ENCODE data around the gene RHBDD3.
A peak's percentile ranks its signal among the peaks of the same experiment; 100 is the strongest.
"Not testable (repeated sequence)": the region's sequence is repeated elsewhere in the genome, so short reads cannot be mapped to it uniquely, and the experiment has no call there.

Gene RHBDD3

GRCh38 chr22:29253561-29254285 lies 14.1 kb downstream of the RHBDD3 start:
- Histone ChIP-seq H3K4me3 (ENCODE audit: insufficient read length, low read depth) (no peak overlapping the region), H3K4me1 (ENCODE audit: insufficient read depth, insufficient read length) (peaks cover 2% of the 10 kb centered on the region), H3K9ac (ENCODE audit: insufficient read length, low read depth) (no peak overlapping the region), H3K9me3 (ENCODE audit: insufficient read depth, low read length) (no peaks in the 10 kb centered on the region), H3K36me3 (ENCODE audit: insufficient read depth, insufficient read length, low read length) (peaks cover 5% of the 10 kb centered on the region), H3K27me3 (ENCODE audit: insufficient read depth, insufficient read length) (no peaks in the 10 kb centered on the region)
- DNase-seq (ENCODE audit: low read depth, low spot score), result no peak
- no peak for TF ChIP-seq ZNF274 (IDR thresholded peaks at IDR 0.05; ENCODE audit: low read depth, low read length)
- no peak for TF ChIP-seq YY1 (IDR thresholded peaks at IDR 0.05; ENCODE audit: insufficient read depth, insufficient read length)
- TF ChIP-seq SUZ12 (IDR thresholded peaks at IDR 0.05; ENCODE audit: extremely low read depth, insufficient read depth, insufficient read length), result no peak

GRCh38 chr22:29251981-29252911 lies 15.5 kb downstream of the RHBDD3 start:
- Histone ChIP-seq H3K36me3 (ENCODE audit: insufficient read depth, insufficient read length, low read length) (no peaks in the 10 kb centered on the region), H3K9me3 (ENCODE audit: insufficient read depth, low read length) (no peaks in the 10 kb centered on the region), H3K27me3 (ENCODE audit: insufficient read depth, insufficient read length) (no peaks in the 10 kb centered on the region), H3K9ac (ENCODE audit: insufficient read length, low read depth) (no peak overlapping the region), H3K4me1 (ENCODE audit: insufficient read depth, insufficient read length) (no peaks in the 10 kb centered on the region), H3K4me3 (ENCODE audit: insufficient read length, low read depth) (no peak overlapping the region)
- TF ChIP-seq SUZ12 (IDR thresholded peaks at IDR 0.05; ENCODE audit: extremely low read depth, insufficient read depth, insufficient read length), result no peak
- no peak for TF ChIP-seq YY1 (IDR thresholded peaks at IDR 0.05; ENCODE audit: insufficient read depth, insufficient read length)
- no peak for TF ChIP-seq ZNF274 (IDR thresholded peaks at IDR 0.05; ENCODE audit: low read depth, low read length)
- DNase-seq (ENCODE audit: low read depth, low spot score), result no peak

- TF ChIP-seq ZNF274 (IDR thresholded peaks at IDR 0.05; ENCODE audit: low read depth, low read length) (no peak), YY1 (IDR thresholded peaks at IDR 0.05; ENCODE audit: insufficient read depth, insufficient read length) (no peak), SUZ12 (IDR thresholded peaks at IDR 0.05; ENCODE audit: extremely low read depth, insufficient read depth, insufficient read length) (no peak)
- no peak overlapping the region for H3K9ac ChIP-seq (ENCODE audit: insufficient read length, low read depth)
- H3K27me3 ChIP-seq (ENCODE audit: insufficient read depth, insufficient read length), result no peaks in the 10 kb centered on the region
- H3K4me1 ChIP-seq (ENCODE audit: insufficient read depth, insufficient read length), result no peaks in the 10 kb centered on the region
- no peaks in the 10 kb centered on the region for H3K9me3 ChIP-seq (ENCODE audit: insufficient read depth, low read length)
- H3K4me3 ChIP-seq (ENCODE audit: insufficient read length, low read depth), result no peak overlapping the region
- DNase-seq (ENCODE audit: low read depth, low spot score), result no peak
- no peaks in the 10 kb centered on the region for H3K36me3 ChIP-seq (ENCODE audit: insufficient read depth, insufficient read length, low read length)
Observed at GRCh38 chr22:29251265-29251664, 16.5 kb downstream of the RHBDD3 start.

- H3K27me3 ChIP-seq (ENCODE audit: insufficient read depth, insufficient read length); H3K9me3 ChIP-seq (ENCODE audit: insufficient read depth, low read length); DNase-seq (ENCODE audit: low read depth, low spot score); H3K4me3 ChIP-seq (ENCODE audit: insufficient read length, low read depth); H3K4me1 ChIP-seq (ENCODE audit: insufficient read depth, insufficient read length); H3K9ac ChIP-seq (ENCODE audit: insufficient read length, low read depth); H3K36me3 ChIP-seq (ENCODE audit: insufficient read depth, insufficient read length, low read length): not testable (repeated sequence)
Observed at GRCh38 chr22:29247891-29248290, 19.9 kb downstream of the RHBDD3 start.

GRCh38 chr22:29245626-29246385 lies 22.0 kb downstream of the RHBDD3 start:
- Histone ChIP-seq H3K9ac (ENCODE audit: insufficient read length, low read depth) (no peak overlapping the region), H3K36me3 (ENCODE audit: insufficient read depth, insufficient read length, low read length) (no peaks in the 10 kb centered on the region), H3K27me3 (ENCODE audit: insufficient read depth, insufficient read length) (no peaks in the 10 kb centered on the region), H3K4me1 (ENCODE audit: insufficient read depth, insufficient read length) (no peaks in the 10 kb centered on the region), H3K4me3 (ENCODE audit: insufficient read length, low read depth) (no peak overlapping the region), H3K9me3 (ENCODE audit: insufficient read depth, low read length) (peaks cover 14% of the 10 kb centered on the region)
- TF ChIP-seq YY1 (IDR thresholded peaks at IDR 0.05; ENCODE audit: insufficient read depth, insufficient read length) (no peak), ZNF274 (IDR thresholded peaks at IDR 0.05; ENCODE audit: low read depth, low read length) (no peak), SUZ12 (IDR thresholded peaks at IDR 0.05; ENCODE audit: extremely low read depth, insufficient read depth, insufficient read length) (no peak)
- peak; percentile 32 for DNase-seq (ENCODE audit: low read depth, low spot score)

- DNase-seq (ENCODE audit: low read depth, low spot score), result no peak
- Histone ChIP-seq H3K9me3 (ENCODE audit: insufficient read depth, low read length) (peaks cover 14% of the 10 kb centered on the region), H3K9ac (ENCODE audit: insufficient read length, low read depth) (no peak overlapping the region), H3K27me3 (ENCODE audit: insufficient read depth, insufficient read length) (no peaks in the 10 kb centered on the region), H3K4me3 (ENCODE audit: insufficient read length, low read depth) (no peak overlapping the region), H3K36me3 (ENCODE audit: insufficient read depth, insufficient read length, low read length) (no peaks in the 10 kb centered on the region), H3K4me1 (ENCODE audit: insufficient read depth, insufficient read length) (no peaks in the 10 kb centered on the region)
- TF ChIP-seq YY1 (IDR thresholded peaks at IDR 0.05; ENCODE audit: insufficient read depth, insufficient read length) (no peak), SUZ12 (IDR thresholded peaks at IDR 0.05; ENCODE audit: extremely low read depth, insufficient read depth, insufficient read length) (no peak), ZNF274 (IDR thresholded peaks at IDR 0.05; ENCODE audit: low read depth, low read length) (no peak)
Observed at GRCh38 chr22:29244785-29245625, 22.8 kb downstream of the RHBDD3 start.
